Measurements from ENCODE around the gene GPATCH2L.

GRCh38 chr14:76136476-76137110 is 15.1 kb upstream of the GPATCH2L start:
- TF ChIP-seq CTCF (IDR thresholded peaks at IDR 0.05) = no peak
- no peak for TF ChIP-seq POLR2A (IDR thresholded peaks at IDR 0.05)

All from thyroid gland (tissue), 4 donors.